Measurements from ENCODE around the gene BEND6.

Gene BEND6

GRCh38 chr6:56986611-56987010 is 31.7 kb downstream of the BEND6 start:
- H3K4me3 ChIP-seq (ENCODE audit: low read depth, low read length) = no peak overlapping the region
- TF ChIP-seq CTCF (IDR thresholded peaks at IDR 0.05; ENCODE audit: low read depth, low read length) = no peak
- TF ChIP-seq MYC (IDR thresholded peaks at IDR 0.05; ENCODE audit: low read depth, low read length) = no peak
- TF ChIP-seq POLR2A (IDR thresholded peaks at IDR 0.05; ENCODE audit: extremely low read depth, insufficient read length) = no peak
- no peak for TF ChIP-seq MAX (IDR thresholded peaks at IDR 0.05; ENCODE audit: low read depth, low read length)
- peak; percentile 69 for DNase-seq (ENCODE audit: low read depth)

- no peak overlapping the region for H3K4me3 ChIP-seq (ENCODE audit: low read depth, low read length)
- DNase-seq (ENCODE audit: low read depth) = no peak
- TF ChIP-seq MAX (IDR thresholded peaks at IDR 0.05; ENCODE audit: low read depth, low read length) = no peak
- TF ChIP-seq POLR2A (IDR thresholded peaks at IDR 0.05; ENCODE audit: extremely low read depth, insufficient read length) = no peak
- no peak for TF ChIP-seq MYC (IDR thresholded peaks at IDR 0.05; ENCODE audit: low read depth, low read length)
- no peak for TF ChIP-seq CTCF (IDR thresholded peaks at IDR 0.05; ENCODE audit: low read depth, low read length)
Observed at GRCh38 chr6:56988145-56988544, 33.2 kb downstream of the BEND6 start.

GRCh38 chr6:56992036-56992435 is 37.1 kb downstream of the BEND6 start:
- no peak for TF ChIP-seq CTCF (IDR thresholded peaks at IDR 0.05; ENCODE audit: low read depth, low read length)
- TF ChIP-seq MAX (IDR thresholded peaks at IDR 0.05; ENCODE audit: low read depth, low read length) = no peak
- no peak for TF ChIP-seq MYC (IDR thresholded peaks at IDR 0.05; ENCODE audit: low read depth, low read length)
- TF ChIP-seq POLR2A (IDR thresholded peaks at IDR 0.05; ENCODE audit: extremely low read depth, insufficient read length) = no peak
- DNase-seq (ENCODE audit: low read depth) = no peak
- no peak overlapping the region for H3K4me3 ChIP-seq (ENCODE audit: low read depth, low read length)

- no peak overlapping the region for H3K4me3 ChIP-seq (ENCODE audit: low read depth, low read length)
- no peak for DNase-seq (ENCODE audit: low read depth)
- TF ChIP-seq CTCF (IDR thresholded peaks at IDR 0.05; ENCODE audit: low read depth, low read length) (no peak), MYC (IDR thresholded peaks at IDR 0.05; ENCODE audit: low read depth, low read length) (no peak), POLR2A (IDR thresholded peaks at IDR 0.05; ENCODE audit: extremely low read depth, insufficient read length) (no peak), MAX (IDR thresholded peaks at IDR 0.05; ENCODE audit: low read depth, low read length) (no peak)
Observed at GRCh38 chr6:56992703-56993102, 37.8 kb downstream of the BEND6 start.

GRCh38 chr6:56995347-56995902 is 40.5 kb downstream of the BEND6 start:
- no peak for TF ChIP-seq MAX (IDR thresholded peaks at IDR 0.05; ENCODE audit: low read depth, low read length)
- TF ChIP-seq CTCF (IDR thresholded peaks at IDR 0.05; ENCODE audit: low read depth, low read length) = no peak
- TF ChIP-seq MYC (IDR thresholded peaks at IDR 0.05; ENCODE audit: low read depth, low read length) = no peak
- no peak for TF ChIP-seq POLR2A (IDR thresholded peaks at IDR 0.05; ENCODE audit: extremely low read depth, insufficient read length)
- H3K4me3 ChIP-seq (ENCODE audit: low read depth, low read length) = no peak overlapping the region
- DNase-seq (ENCODE audit: low read depth) = no peak
